SH-SY5Y (cell line): ENCODE data around the gene CYP27A1.

Experiments used
- GATA2 ChIP-seq: IDR thresholded peaks from 2 replicates; pipeline ENCODE4 v1.6.1; 2011; ENCODE audit warnings: mild to moderate bottlenecking, low read depth, low read length
- GATA3 ChIP-seq: IDR thresholded peaks from 2 replicates; pipeline ENCODE4 v1.6.1; 2011; ENCODE audit warnings: low read depth, mild to moderate bottlenecking, low read length, moderate library complexity

GRCh38 chr2:218807626-218808025 is 25.7 kb downstream of the CYP27A1 start:
- no peak for TF ChIP-seq GATA2
- TF ChIP-seq GATA3: no peak
